ENCODE measurements around the gene AUTS2. TPM values are rescaled to one million over a fixed set of nuclear protein-coding genes. Genes with fewer than 3 reads are reported as not detected.

The AUTS2 gene
- total RNA-seq, 1 experiment from 2014 or later, result 50.0 TPM

DNA sequence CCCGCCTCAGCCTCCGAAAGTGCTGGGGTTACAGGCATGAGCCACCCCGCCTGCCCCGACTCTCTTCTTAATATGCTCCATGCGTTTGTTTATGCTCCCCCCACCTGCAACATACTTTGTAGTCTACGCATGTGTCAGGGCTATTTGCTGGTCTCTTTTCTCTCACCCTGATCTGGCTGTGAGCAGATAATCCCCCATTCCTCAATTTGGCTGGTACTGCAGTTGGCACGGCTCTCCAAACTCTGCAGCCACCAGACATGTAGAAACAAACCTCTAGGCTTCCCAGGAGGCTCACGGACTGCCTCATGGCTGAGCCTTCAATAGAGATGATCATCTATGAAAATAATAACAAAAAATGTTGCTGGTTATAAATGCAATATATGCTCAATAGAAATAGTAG lies 993.4 kb downstream of the AUTS2 start:
- Mint-ChIP-seq H3K36me3 (no peaks in the 10 kb centered on the region), H3K4me3 (no peak overlapping the region), H3K27me3 (ENCODE audit: low read depth) (peaks cover 27% of the 10 kb centered on the region), H3K27ac (no peak overlapping the region), H3K4me1 (peaks cover 34% of the 10 kb centered on the region), H3K9me3 (no peaks in the 10 kb centered on the region)
- TF ChIP-seq ETV6 (CRISPR knock-in tag; IDR thresholded peaks at IDR 0.05), result no peak
- TF ChIP-seq E2F4 (CRISPR knock-in tag; IDR thresholded peaks at IDR 0.05; ENCODE audit: borderline replicate concordance, low read depth), result no peak
- TF ChIP-seq ZNF317 (CRISPR knock-in tag; IDR thresholded peaks at IDR 0.05; ENCODE audit: borderline replicate concordance, low read depth), result no peak
- no peak for TF ChIP-seq ZNF232 (CRISPR knock-in tag; IDR thresholded peaks at IDR 0.05)
- TF ChIP-seq ZNF423 (CRISPR knock-in tag; IDR thresholded peaks at IDR 0.05), result no peak
- TF ChIP-seq, protein P1, sequence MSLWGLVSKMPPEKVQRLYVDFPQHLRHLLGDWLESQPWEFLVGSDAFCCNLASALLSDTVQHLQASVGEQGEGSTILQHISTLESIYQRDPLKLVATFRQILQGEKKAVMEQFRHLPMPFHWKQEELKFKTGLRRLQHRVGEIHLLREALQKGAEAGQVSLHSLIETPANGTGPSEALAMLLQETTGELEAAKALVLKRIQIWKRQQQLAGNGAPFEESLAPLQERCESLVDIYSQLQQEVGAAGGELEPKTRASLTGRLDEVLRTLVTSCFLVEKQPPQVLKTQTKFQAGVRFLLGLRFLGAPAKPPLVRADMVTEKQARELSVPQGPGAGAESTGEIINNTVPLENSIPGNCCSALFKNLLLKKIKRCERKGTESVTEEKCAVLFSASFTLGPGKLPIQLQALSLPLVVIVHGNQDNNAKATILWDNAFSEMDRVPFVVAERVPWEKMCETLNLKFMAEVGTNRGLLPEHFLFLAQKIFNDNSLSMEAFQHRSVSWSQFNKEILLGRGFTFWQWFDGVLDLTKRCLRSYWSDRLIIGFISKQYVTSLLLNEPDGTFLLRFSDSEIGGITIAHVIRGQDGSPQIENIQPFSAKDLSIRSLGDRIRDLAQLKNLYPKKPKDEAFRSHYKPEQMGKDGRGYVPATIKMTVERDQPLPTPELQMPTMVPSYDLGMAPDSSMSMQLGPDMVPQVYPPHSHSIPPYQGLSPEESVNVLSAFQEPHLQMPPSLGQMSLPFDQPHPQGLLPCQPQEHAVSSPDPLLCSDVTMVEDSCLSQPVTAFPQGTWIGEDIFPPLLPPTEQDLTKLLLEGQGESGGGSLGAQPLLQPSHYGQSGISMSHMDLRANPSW (CRISPR knock-in tag; conservative IDR thresholded peaks at IDR 0.05; ENCODE audit: low read depth), result no peak
- TF ChIP-seq, protein P2, sequence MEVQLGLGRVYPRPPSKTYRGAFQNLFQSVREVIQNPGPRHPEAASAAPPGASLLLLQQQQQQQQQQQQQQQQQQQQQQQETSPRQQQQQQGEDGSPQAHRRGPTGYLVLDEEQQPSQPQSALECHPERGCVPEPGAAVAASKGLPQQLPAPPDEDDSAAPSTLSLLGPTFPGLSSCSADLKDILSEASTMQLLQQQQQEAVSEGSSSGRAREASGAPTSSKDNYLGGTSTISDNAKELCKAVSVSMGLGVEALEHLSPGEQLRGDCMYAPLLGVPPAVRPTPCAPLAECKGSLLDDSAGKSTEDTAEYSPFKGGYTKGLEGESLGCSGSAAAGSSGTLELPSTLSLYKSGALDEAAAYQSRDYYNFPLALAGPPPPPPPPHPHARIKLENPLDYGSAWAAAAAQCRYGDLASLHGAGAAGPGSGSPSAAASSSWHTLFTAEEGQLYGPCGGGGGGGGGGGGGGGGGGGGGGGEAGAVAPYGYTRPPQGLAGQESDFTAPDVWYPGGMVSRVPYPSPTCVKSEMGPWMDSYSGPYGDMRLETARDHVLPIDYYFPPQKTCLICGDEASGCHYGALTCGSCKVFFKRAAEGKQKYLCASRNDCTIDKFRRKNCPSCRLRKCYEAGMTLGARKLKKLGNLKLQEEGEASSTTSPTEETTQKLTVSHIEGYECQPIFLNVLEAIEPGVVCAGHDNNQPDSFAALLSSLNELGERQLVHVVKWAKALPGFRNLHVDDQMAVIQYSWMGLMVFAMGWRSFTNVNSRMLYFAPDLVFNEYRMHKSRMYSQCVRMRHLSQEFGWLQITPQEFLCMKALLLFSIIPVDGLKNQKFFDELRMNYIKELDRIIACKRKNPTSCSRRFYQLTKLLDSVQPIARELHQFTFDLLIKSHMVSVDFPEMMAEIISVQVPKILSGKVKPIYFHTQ (CRISPR knock-in tag; IDR thresholded peaks at IDR 0.05), result no peak
- TF ChIP-seq ZNF416 (CRISPR knock-in tag; IDR thresholded peaks at IDR 0.05), result no peak
- TF ChIP-seq, protein P3, sequence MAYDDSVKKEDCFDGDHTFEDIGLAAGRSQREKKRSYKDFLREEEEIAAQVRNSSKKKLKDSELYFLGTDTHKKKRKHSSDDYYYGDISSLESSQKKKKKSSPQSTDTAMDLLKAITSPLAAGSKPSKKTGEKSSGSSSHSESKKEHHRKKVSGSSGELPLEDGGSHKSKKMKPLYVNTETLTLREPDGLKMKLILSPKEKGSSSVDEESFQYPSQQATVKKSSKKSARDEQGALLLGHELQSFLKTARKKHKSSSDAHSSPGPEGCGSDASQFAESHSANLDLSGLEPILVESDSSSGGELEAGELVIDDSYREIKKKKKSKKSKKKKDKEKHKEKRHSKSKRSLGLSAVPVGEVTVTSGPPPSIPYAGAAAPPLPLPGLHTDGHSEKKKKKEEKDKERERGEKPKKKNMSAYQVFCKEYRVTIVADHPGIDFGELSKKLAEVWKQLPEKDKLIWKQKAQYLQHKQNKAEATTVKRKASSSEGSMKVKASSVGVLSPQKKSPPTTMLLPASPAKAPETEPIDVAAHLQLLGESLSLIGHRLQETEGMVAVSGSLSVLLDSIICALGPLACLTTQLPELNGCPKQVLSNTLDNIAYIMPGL (CRISPR knock-in tag; IDR thresholded peaks at IDR 0.05), result no peak
- no peak for TF ChIP-seq USF2 (CRISPR knock-in tag; IDR thresholded peaks at IDR 0.05)
- no peak for TF ChIP-seq ZNF396 (CRISPR knock-in tag; IDR thresholded peaks at IDR 0.05; ENCODE audit: borderline replicate concordance)
- no peak for TF ChIP-seq ELF4 (CRISPR knock-in tag; IDR thresholded peaks at IDR 0.05; ENCODE audit: low read depth)
- no peak for TF ChIP-seq RELA (CRISPR knock-in tag; IDR thresholded peaks at IDR 0.05; ENCODE audit: borderline replicate concordance)
- POLR2A ChIA-PET, result no interaction called here
- no peak for ATAC-seq
- no peak for DNase-seq (ENCODE audit: low spot score)
- CTCF ChIA-PET, result no interaction called here

DNA sequence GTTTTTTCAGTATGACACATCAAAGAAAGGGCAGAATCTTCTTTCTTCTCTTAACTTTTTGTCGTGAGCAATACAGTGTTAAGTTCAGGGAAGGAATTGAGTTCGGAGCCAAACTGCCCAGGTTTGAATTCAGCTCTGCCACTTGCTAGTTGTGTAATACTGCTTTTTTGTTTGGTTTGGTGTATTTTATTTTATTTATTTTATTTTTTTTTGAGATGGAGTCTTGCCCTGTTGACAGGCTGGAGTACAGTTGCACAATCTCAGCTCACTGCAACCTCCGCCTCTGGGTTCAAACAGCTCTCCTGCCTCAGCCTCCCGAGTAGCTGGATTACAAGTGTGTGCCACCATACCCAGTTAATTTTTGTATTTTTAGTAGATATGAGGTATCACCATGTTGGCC lies 993.9 kb downstream of the AUTS2 start:
- Mint-ChIP-seq H3K27me3 (ENCODE audit: low read depth) (peaks cover 32% of the 10 kb centered on the region), H3K4me3 (no peak overlapping the region), H3K4me1 (peaks cover 35% of the 10 kb centered on the region), H3K9me3 (no peaks in the 10 kb centered on the region), H3K36me3 (no peaks in the 10 kb centered on the region), H3K27ac (no peak overlapping the region)
- ChIA-PET POLR2A (no interaction called here), CTCF (interaction anchor here (1.3 kb wide), 1 partner anchor 106 kb away, joined by 4 read pairs; no protein-coding TSS in a partner anchor)
- no peak for DNase-seq (ENCODE audit: low spot score)
- no peak for ATAC-seq
- no peak for TF ChIP-seq RELA (CRISPR knock-in tag; IDR thresholded peaks at IDR 0.05; ENCODE audit: borderline replicate concordance)
- TF ChIP-seq, protein P4, sequence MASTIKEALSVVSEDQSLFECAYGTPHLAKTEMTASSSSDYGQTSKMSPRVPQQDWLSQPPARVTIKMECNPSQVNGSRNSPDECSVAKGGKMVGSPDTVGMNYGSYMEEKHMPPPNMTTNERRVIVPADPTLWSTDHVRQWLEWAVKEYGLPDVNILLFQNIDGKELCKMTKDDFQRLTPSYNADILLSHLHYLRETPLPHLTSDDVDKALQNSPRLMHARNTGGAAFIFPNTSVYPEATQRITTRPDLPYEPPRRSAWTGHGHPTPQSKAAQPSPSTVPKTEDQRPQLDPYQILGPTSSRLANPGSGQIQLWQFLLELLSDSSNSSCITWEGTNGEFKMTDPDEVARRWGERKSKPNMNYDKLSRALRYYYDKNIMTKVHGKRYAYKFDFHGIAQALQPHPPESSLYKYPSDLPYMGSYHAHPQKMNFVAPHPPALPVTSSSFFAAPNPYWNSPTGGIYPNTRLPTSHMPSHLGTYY (CRISPR knock-in tag; IDR thresholded peaks at IDR 0.05), result no peak
- no peak for TF ChIP-seq ELF4 (CRISPR knock-in tag; IDR thresholded peaks at IDR 0.05; ENCODE audit: low read depth)
- no peak for TF ChIP-seq TEAD4 (CRISPR knock-in tag; IDR thresholded peaks at IDR 0.05)
- TF ChIP-seq IRF2 (CRISPR knock-in tag; IDR thresholded peaks at IDR 0.05; ENCODE audit: borderline replicate concordance, low read depth), result no peak
- no peak for TF ChIP-seq CBFB (CRISPR knock-in tag; IDR thresholded peaks at IDR 0.05; ENCODE audit: low read depth)
- TF ChIP-seq, protein P5, sequence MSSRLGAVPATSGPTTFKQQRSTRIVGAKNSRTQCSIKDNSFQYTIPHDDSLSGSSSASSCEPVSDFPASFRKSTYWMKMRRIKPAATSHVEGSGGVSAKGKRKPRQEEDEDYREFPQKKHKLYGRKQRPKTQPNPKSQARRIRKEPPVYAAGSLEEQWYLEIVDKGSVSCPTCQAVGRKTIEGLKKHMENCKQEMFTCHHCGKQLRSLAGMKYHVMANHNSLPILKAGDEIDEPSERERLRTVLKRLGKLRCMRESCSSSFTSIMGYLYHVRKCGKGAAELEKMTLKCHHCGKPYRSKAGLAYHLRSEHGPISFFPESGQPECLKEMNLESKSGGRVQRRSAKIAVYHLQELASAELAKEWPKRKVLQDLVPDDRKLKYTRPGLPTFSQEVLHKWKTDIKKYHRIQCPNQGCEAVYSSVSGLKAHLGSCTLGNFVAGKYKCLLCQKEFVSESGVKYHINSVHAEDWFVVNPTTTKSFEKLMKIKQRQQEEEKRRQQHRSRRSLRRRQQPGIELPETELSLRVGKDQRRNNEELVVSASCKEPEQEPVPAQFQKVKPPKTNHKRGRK (CRISPR knock-in tag; IDR thresholded peaks at IDR 0.05; ENCODE audit: borderline replicate concordance), result no peak
- TF ChIP-seq ATF1 (CRISPR knock-in tag; IDR thresholded peaks at IDR 0.05), result no peak
- TF ChIP-seq, protein P6, sequence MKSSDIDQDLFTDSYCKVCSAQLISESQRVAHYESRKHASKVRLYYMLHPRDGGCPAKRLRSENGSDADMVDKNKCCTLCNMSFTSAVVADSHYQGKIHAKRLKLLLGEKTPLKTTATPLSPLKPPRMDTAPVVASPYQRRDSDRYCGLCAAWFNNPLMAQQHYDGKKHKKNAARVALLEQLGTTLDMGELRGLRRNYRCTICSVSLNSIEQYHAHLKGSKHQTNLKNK (CRISPR knock-in tag; IDR thresholded peaks at IDR 0.05), result no peak
- TF ChIP-seq, protein P3 (CRISPR knock-in tag; IDR thresholded peaks at IDR 0.05), result no peak
